ENCODE data around the gene TMEM94. TPM values are rescaled to one million over a fixed set of nuclear protein-coding genes. Genes with fewer than 3 reads are reported as not detected.
"Not testable (repeated sequence)": the region's sequence is repeated elsewhere in the genome, so short reads cannot be mapped to it uniquely, and the experiment has no call there.

TMEM94 gene
- total RNA-seq, 4 donors from 2014 or later = 19.3 to 56.5 (median 28.3) TPM

- peaks cover 0 to 48% (median 0%) of the 10 kb centered on the region in 3 donors for H3K36me3 ChIP-seq
- peaks cover 16 to 50% (median 21%) of the 10 kb centered on the region in 3 donors for H3K4me1 ChIP-seq
- DNase-seq = no peak
- H3K9me3 ChIP-seq = no peaks in the 10 kb centered on the region
- no peaks in the 10 kb centered on the region for H3K27me3 ChIP-seq
- intact Hi-C loops (cut with DNase I) = loop anchor here (5.0 kb wide), 2 partner anchors 68 to 92 kb away; partner anchors contain the start of gene MYO15B
- WGBS, 2 donors = 84 to 92% methylated on average over 7 to 9 of the region's 9 CpGs
- TF ChIP-seq, protein P1, sequence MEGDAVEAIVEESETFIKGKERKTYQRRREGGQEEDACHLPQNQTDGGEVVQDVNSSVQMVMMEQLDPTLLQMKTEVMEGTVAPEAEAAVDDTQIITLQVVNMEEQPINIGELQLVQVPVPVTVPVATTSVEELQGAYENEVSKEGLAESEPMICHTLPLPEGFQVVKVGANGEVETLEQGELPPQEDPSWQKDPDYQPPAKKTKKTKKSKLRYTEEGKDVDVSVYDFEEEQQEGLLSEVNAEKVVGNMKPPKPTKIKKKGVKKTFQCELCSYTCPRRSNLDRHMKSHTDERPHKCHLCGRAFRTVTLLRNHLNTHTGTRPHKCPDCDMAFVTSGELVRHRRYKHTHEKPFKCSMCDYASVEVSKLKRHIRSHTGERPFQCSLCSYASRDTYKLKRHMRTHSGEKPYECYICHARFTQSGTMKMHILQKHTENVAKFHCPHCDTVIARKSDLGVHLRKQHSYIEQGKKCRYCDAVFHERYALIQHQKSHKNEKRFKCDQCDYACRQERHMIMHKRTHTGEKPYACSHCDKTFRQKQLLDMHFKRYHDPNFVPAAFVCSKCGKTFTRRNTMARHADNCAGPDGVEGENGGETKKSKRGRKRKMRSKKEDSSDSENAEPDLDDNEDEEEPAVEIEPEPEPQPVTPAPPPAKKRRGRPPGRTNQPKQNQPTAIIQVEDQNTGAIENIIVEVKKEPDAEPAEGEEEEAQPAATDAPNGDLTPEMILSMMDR (IDR thresholded peaks at IDR 0.05) = no peak
- no peak overlapping the region for H3K4me3 ChIP-seq
- no peak overlapping the region for H3K27ac ChIP-seq
These were observed 62.6 kb downstream of the TMEM94 start for GRCh38 chr17:75518983-75519537.

- WGBS, 2 donors = 90 to 98% methylated on average over 6 to 8 of the region's 8 CpGs
- H3K9me3 ChIP-seq; H3K27ac ChIP-seq; H3K27me3 ChIP-seq; intact Hi-C loops (cut with DNase I); H3K4me3 ChIP-seq; DNase-seq: not testable (repeated sequence)
- Histone ChIP-seq H3K36me3 (peaks cover 0 to 48% (median 0%) of the 10 kb centered on the region in 3 donors), H3K4me1 (peaks cover 17 to 46% (median 17%) of the 10 kb centered on the region in 3 donors)
These were observed 64.0 kb downstream of the TMEM94 start for GRCh38 chr17:75520413-75520812.

DNA sequence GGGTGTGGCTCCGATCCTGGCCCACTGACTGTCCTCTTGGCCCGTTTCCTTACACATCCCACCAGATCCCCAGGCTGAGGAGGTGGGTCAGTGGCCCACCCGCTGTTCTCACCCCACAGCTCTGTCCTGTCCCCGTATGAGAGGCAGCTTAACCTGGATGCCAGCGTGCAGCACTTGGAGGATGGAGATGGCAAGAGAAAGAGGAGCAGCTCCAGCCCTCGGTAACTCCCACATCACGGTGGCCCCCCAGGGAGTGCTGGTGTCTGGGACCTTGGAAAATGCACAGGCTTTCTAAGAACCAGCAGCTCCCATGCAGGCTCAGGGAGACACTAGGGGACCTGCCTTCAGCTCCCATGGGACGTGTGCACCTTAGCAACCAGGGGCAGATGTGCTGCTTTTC, 64.9 kb downstream of the TMEM94 start:
- DNase-seq = no peak

GRCh38 chr17:75521951-75522727, 65.7 kb downstream of the TMEM94 start:
- no peak overlapping the region for H3K27ac ChIP-seq
- WGBS, 2 donors = 83 to 86% methylated on average over 3 to 12 of the region's 33 CpGs
- peaks cover 0 to 48% (median 0%) of the 10 kb centered on the region in 3 donors for H3K36me3 ChIP-seq
- no peaks in the 10 kb centered on the region for H3K9me3 ChIP-seq
- TF ChIP-seq, protein P1 (IDR thresholded peaks at IDR 0.05) = no peak
- no peak for TF ChIP-seq POLR2A (IDR thresholded peaks at IDR 0.05)
- peaks cover 13 to 48% (median 14%) of the 10 kb centered on the region in 3 donors for H3K4me1 ChIP-seq
- no peak overlapping the region for H3K4me3 ChIP-seq
- no peaks in the 10 kb centered on the region for H3K27me3 ChIP-seq
- intact Hi-C loops (cut with DNase I) = no loop called here
- DNase-seq = no peak

More for the DNA sequence above, 64.9 kb downstream of the TMEM94 start:
- no peak overlapping the region for H3K27ac ChIP-seq
- H3K4me1 ChIP-seq = peaks cover 17 to 45% (median 17%) of the 10 kb centered on the region in 3 donors
- H3K27me3 ChIP-seq = no peaks in the 10 kb centered on the region
- 73 to 85% methylated on average over 5 to 6 of the region's 8 CpGs for WGBS, 2 donors
- no peak for TF ChIP-seq POLR2A (IDR thresholded peaks at IDR 0.05)
- TF ChIP-seq, protein P1 (IDR thresholded peaks at IDR 0.05) = no peak
- intact Hi-C loops (cut with DNase I) = no loop called here
- no peaks in the 10 kb centered on the region for H3K9me3 ChIP-seq
- peaks cover 0 to 48% (median 0%) of the 10 kb centered on the region in 3 donors for H3K36me3 ChIP-seq
- no peak overlapping the region for H3K4me3 ChIP-seq

DNA sequence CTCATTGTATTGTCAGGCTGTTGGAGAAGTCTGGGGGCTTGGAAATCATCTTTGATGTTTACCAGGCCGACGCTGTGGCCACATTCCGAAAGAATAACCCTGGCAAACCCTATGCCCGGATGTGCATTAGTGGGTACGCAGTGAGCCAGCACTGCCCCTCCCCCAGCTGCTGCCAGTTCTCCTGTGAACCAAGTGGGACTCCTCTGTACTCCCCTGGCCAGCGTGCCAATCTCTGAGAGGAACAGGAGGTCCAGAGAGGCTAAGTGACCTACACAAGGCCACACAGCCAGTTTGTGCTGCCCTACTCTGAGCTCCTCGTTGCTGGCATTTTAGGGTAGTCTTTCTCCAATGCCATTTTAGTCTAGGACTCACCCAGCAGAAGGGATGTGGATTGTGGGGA, 67.2 kb downstream of the TMEM94 start:
- DNase-seq = no peak
- TF ChIP-seq POLR2A (IDR thresholded peaks at IDR 0.05) = no peak
- TF ChIP-seq, protein P1 (IDR thresholded peaks at IDR 0.05) = no peak
- 89 to 94% methylated on average over 7 of the region's 7 CpGs for WGBS, 2 donors
- Histone ChIP-seq H3K4me1 (peaks cover 5 to 39% (median 11%) of the 10 kb centered on the region in 3 donors), H3K27me3 (no peaks in the 10 kb centered on the region), H3K36me3 (peaks cover 0 to 56% (median 0%) of the 10 kb centered on the region in 3 donors), H3K27ac (no peak overlapping the region), H3K4me3 (no peak overlapping the region), H3K9me3 (no peaks in the 10 kb centered on the region)
- intact Hi-C loops (cut with DNase I) = no loop called here
